GM12864 (cell line): Measurements from ENCODE around the gene RELCH.

ENCODE experiments used
- DNase-seq: peaks from one replicate; pipeline ENCODE4 v3.0.0-alpha.2; 2011; ENCODE audit warnings: low read depth
- H3K4me3 ChIP-seq: 2 replicates; pipeline ENCODE4 v1.5.1; 2011; ENCODE audit warnings: mild to moderate bottlenecking, low read depth, low read length, control low read depth
- CTCF ChIP-seq: IDR thresholded peaks from 2 replicates; pipeline ENCODE4 v1.5.1; 2011; ENCODE audit warnings: low read depth, mild to moderate bottlenecking, moderate library complexity, low read length, control low read depth, inconsistent platforms; ENCODE audit errors: missing control alignments

The RELCH gene

GRCh38 chr18:62172298-62172697 lies 14.8 kb upstream of the RELCH start:
- no peak for TF ChIP-seq CTCF
- no peak for DNase-seq
- no peak overlapping the region for H3K4me3 ChIP-seq

GRCh38 chr18:62175521-62175920 lies 11.5 kb upstream of the RELCH start:
- DNase-seq, result no peak
- TF ChIP-seq CTCF, result no peak
- no peak overlapping the region for H3K4me3 ChIP-seq

- DNase-seq, result no peak
- no peak overlapping the region for H3K4me3 ChIP-seq
- TF ChIP-seq CTCF, result no peak
Measured at GRCh38 chr18:62177271-62177670, 9.8 kb upstream of the RELCH start.

GRCh38 chr18:62179213-62179612 lies 7.8 kb upstream of the RELCH start:
- no peak for DNase-seq
- TF ChIP-seq CTCF, result no peak
- H3K4me3 ChIP-seq, result no peak overlapping the region

- H3K4me3 ChIP-seq, result no peak overlapping the region
- no peak for TF ChIP-seq CTCF
- no peak for DNase-seq
Measured at GRCh38 chr18:62182220-62182619, 4.8 kb upstream of the RELCH start.

- peak; percentile 90 for TF ChIP-seq CTCF
- no peak for DNase-seq
- no peak overlapping the region for H3K4me3 ChIP-seq
Measured at GRCh38 chr18:62183578-62184195, 3.4 kb upstream of the RELCH start.

- TF ChIP-seq CTCF, result no peak
- H3K4me3 ChIP-seq, result peak overlapping the region; percentile 80
- DNase-seq, result no peak
Measured at GRCh38 chr18:62186499-62186773, 619 bp upstream of the RELCH start.
